Smooth muscle cell (in vitro differentiated cells): ENCODE data around the gene TENT4A. TPM values are rescaled to one million over a fixed set of nuclear protein-coding genes. Genes with fewer than 3 reads are reported as not detected.

ENCODE experiments used
- DNase-seq: peaks from one replicate; lab custom pipeline; 2025; ENCODE audit not compliant: unreplicated experiment; lab: John Stamatoyannopoulos, UW
- H2AFZ ChIP-seq: fragments of 200-600 bp; sonication (generic); 2 replicates; pipeline ENCODE4 v1.6.0; 2016; ENCODE audit warnings: antibody characterized with exemption, low read depth, mild to moderate bottlenecking
- H3F3A ChIP-seq: fragments of 200-600 bp; sonication (generic); 2 replicates; pipeline ENCODE4 v1.6.0; 2017; ENCODE audit warnings: antibody characterized with exemption, low read depth
- H3K27ac ChIP-seq: fragments of 200-600 bp; sonication (generic); 2 replicates; pipeline ENCODE4 v1.5.1; 2016; ENCODE audit warnings: low read depth, mild to moderate bottlenecking
- H3K27me3 ChIP-seq: fragments of 200-600 bp; sonication (generic); 2 replicates; pipeline ENCODE4 v1.6.1; 2016; ENCODE audit warnings: low read depth, mild to moderate bottlenecking
- H3K36me3 ChIP-seq: fragments of 200-600 bp; sonication (generic); 2 replicates; pipeline ENCODE4 v1.5.1; 2016; ENCODE audit warnings: low read depth
- H3K4me1 ChIP-seq: fragments of 200-600 bp; sonication (generic); 2 replicates; pipeline ENCODE4 v1.5.1; 2016; ENCODE audit warnings: low read depth
- H3K4me2 ChIP-seq: fragments of 200-600 bp; sonication (generic); 2 replicates; pipeline ENCODE4 v1.6.0; 2016; ENCODE audit warnings: mild to moderate bottlenecking
- H3K4me3 ChIP-seq: fragments of 200-600 bp; sonication (generic); 2 replicates; pipeline ENCODE4 v1.5.1; 2016; ENCODE audit warnings: mild to moderate bottlenecking
- H3K79me2 ChIP-seq: fragments of 200-600 bp; sonication (generic); 2 replicates; pipeline ENCODE4 v1.6.0; 2016; ENCODE audit warnings: low read depth, mild to moderate bottlenecking
- H3K9ac ChIP-seq: fragments of 200-600 bp; sonication (generic); 2 replicates; pipeline ENCODE4 v1.6.0; 2016; ENCODE audit warnings: low read depth
- H3K9me3 ChIP-seq: fragments of 200-600 bp; sonication (generic); replicated peaks from 2 replicates; pipeline ENCODE4 v1.5.1; 2016; ENCODE audit warnings: low read depth
- H4K20me1 ChIP-seq: fragments of 200-600 bp; sonication (generic); 2 replicates; pipeline ENCODE4 v1.6.0; 2016; ENCODE audit warnings: low read depth
- WGBS: methylation state at CpG from one replicate; pipeline ENCODE4 v1.1.7; 2016; ENCODE audit warnings: low lambda C conversion rate; 5-methylcytosine and 5-hydroxymethylcytosine counted together
- polyA plus RNA-seq: library from polyadenylated mRNA; unstranded; fragments of >200 nt; fragmentation: Nextera tagmentation; extraction: Ambion mirVana; gene quantifications from 2 replicates; pipeline ENCODE4 v1.2.1, GENCODE V29; 2016
- total RNA-seq: library from RNA; depleted of rRNA; stranded (reverse); fragments of >200 nt; gene quantifications from 2 replicates; pipeline ENCODE4 v1.2.3, GENCODE V29; 2014
- TF ChIP-seq, protein P1 (sequence below): fragments of 200-600 bp; sonication (generic); IDR thresholded peaks from 2 replicates; pipeline ENCODE4 v1.5.1; 2017; ENCODE audit warnings: borderline replicate concordance, mild to moderate bottlenecking, antibody characterized with exemption; ENCODE audit not compliant: insufficient read depth, poor library complexity, severe bottlenecking

Gene TENT4A
- total and polyA plus RNA-seq, 2 experiments from 2014 or later = 10.0 to 16.2 TPM

DNA sequence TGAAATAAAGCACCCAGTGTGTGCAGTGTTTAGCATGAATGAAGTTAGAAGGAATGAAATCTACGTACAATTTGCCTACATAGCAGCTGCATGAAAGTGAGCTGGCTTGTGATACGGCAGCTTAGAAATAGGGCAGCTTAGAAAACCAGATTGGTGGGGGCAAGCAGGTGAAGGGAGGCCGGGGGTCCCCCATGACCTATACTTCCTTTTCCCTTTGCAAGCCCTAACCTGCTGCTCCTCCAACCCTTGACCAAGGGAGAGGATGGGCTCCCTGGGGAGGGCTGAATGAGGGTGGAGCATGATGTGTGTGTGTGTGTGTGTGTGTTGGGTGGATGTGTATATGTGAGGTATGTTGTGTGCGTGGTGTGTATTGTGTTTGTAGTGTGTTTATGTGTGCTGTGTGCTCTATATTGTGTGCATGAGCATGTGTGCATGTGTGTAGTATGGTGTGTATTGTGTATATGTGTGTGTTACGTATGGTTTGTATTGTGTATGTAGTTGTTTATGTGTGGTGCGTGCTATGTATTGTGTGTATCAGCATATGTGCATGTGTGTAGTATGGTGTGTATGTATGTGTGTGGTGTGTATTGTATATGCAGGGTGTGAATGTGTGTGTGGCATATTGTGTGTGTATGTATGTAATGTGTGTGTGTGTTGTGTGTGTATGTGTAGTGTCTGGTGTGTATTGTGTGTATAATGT is 72.1 kb downstream of the TENT4A start:
- Histone ChIP-seq H3K9ac (no peak overlapping the region), H3F3A (no peaks in the 10 kb centered on the region), H3K4me1 (no peaks in the 10 kb centered on the region), H3K79me2 (no peaks in the 10 kb centered on the region), H3K4me3 (no peak overlapping the region), H3K27ac (no peak overlapping the region), H3K4me2 (no peak overlapping the region), H3K9me3 (no peaks in the 10 kb centered on the region), H2AFZ (no peak overlapping the region), H3K27me3 (no peaks in the 10 kb centered on the region), H3K36me3 (no peaks in the 10 kb centered on the region), H4K20me1 (no peaks in the 10 kb centered on the region)
- no peak for DNase-seq
- WGBS = 95% methylated on average over 6 of the region's 6 CpGs
- TF ChIP-seq, protein P1, sequence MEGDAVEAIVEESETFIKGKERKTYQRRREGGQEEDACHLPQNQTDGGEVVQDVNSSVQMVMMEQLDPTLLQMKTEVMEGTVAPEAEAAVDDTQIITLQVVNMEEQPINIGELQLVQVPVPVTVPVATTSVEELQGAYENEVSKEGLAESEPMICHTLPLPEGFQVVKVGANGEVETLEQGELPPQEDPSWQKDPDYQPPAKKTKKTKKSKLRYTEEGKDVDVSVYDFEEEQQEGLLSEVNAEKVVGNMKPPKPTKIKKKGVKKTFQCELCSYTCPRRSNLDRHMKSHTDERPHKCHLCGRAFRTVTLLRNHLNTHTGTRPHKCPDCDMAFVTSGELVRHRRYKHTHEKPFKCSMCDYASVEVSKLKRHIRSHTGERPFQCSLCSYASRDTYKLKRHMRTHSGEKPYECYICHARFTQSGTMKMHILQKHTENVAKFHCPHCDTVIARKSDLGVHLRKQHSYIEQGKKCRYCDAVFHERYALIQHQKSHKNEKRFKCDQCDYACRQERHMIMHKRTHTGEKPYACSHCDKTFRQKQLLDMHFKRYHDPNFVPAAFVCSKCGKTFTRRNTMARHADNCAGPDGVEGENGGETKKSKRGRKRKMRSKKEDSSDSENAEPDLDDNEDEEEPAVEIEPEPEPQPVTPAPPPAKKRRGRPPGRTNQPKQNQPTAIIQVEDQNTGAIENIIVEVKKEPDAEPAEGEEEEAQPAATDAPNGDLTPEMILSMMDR = no peak

DNA sequence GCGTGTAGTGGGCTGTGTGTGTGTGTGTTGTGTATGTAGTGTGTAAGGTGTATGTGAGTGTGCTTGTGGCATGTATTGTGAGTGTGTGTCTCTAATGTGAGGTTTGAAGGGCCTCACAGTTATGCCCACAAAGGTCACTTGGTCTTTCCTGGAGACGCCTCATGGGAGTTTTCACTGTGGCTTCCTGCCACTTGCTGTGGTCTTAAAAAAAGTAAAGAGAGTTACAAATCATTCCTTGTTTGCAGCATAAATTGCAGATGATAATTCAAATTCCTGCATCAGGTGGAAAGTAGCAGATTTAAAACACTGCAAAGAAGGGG is 72.6 kb downstream of the TENT4A start:
- no peak for DNase-seq
- 100% methylated on average over 2 of the region's 2 CpGs for WGBS
- no peak overlapping the region for H2AFZ ChIP-seq
- H3K4me3 ChIP-seq = no peak overlapping the region
- no peaks in the 10 kb centered on the region for H4K20me1 ChIP-seq
- H3F3A ChIP-seq = no peaks in the 10 kb centered on the region
- H3K36me3 ChIP-seq = no peaks in the 10 kb centered on the region
- H3K9ac ChIP-seq = no peak overlapping the region
- H3K79me2 ChIP-seq = no peaks in the 10 kb centered on the region
- no peak overlapping the region for H3K4me2 ChIP-seq
- TF ChIP-seq, protein P1 = no peak
- no peak overlapping the region for H3K27ac ChIP-seq
- no peaks in the 10 kb centered on the region for H3K9me3 ChIP-seq
- no peaks in the 10 kb centered on the region for H3K4me1 ChIP-seq
- no peaks in the 10 kb centered on the region for H3K27me3 ChIP-seq

DNA sequence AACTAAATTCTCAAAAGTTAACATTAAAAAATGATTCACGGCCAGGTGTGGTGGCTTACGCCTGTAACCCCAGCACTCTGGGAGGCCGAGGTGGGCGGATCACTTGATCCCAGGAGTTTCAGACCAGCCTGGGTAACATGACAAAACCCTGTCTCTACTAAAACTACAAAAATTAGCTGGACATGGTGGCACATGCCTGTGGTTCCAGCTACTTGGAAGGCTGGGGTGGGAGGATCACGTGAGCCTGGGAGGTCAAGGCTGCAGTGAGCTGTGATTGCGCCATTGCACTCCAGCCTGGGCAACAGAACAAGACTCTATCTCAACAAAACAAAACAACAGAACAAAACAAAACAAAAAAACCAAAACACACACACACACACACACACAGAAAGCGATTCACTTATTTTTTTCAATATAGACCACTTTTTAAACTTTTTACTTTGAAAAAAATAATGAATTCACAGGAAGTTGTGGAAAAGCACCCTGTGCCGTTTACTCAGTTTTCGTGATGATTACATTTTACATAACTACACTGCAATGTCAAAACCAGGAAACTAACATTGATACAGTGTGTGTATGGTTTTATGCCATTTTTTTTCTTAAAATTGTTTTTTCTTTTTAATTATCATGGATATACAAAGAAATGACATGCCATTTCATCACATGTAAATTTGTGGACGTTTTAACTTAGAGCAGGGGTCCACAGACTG is 73.7 kb downstream of the TENT4A start:
- Histone ChIP-seq H3K27ac (peak overlapping the region; percentile 36), H3K36me3 (no peaks in the 10 kb centered on the region), H3K4me3 (no peak overlapping the region), H3K9me3 (no peaks in the 10 kb centered on the region), H3K4me2 (peak overlapping the region; percentile 59), H4K20me1 (no peaks in the 10 kb centered on the region), H3F3A (no peaks in the 10 kb centered on the region), H3K9ac (no peak overlapping the region), H3K79me2 (no peaks in the 10 kb centered on the region), H3K27me3 (peaks cover 6% of the 10 kb centered on the region), H2AFZ (no peak overlapping the region), H3K4me1 (no peaks in the 10 kb centered on the region)
- TF ChIP-seq, protein P1 = no peak
- 75% methylated on average over 10 of the region's 10 CpGs for whole genome bisulfite sequencing
- no peak for DNase-seq
